GM12878 (cell line): ENCODE measurements around the gene GFAP. TPM values are rescaled to one million over a fixed set of nuclear protein-coding genes. Genes with fewer than 3 reads are reported as not detected.
A peak's percentile ranks its signal among the peaks of the same experiment; 100 is the strongest.

Experiments used
- ATAC-seq: fragments of 200-7000 bp; cut with Tn5 transposase; 3 replicates; pipeline ENCODE4 v1.9.1; 2020; ENCODE audit warnings: mild to moderate bottlenecking, moderate library complexity
- BruUV-seq: library from RNA; stranded (reverse); fragments of 400-500 nt; replicated peaks from 2 replicates; lab custom pipeline; 2021; lab: Mats Ljungman, UMichigan
- CTCF ChIA-PET: fragments of 300-600 bp; sonication (Branson Sonifier 250); formaldehyde crosslinking; extraction: SDS; loops from one replicate; lab custom pipeline; 2021; ENCODE audit warnings: inconsistent platforms; lab: Yijun Ruan, JAX
- POLR2A ChIA-PET: fragments of 350-600 bp; formaldehyde crosslinking; extraction: SDS; loops from one replicate; lab custom pipeline; 2021; ENCODE audit warnings: inconsistent platforms; lab: Charles Lee
- RAD21 ChIA-PET: fragments of 300-600 bp; sonication (Branson Sonifier 250); formaldehyde crosslinking; loops from one replicate; lab custom pipeline; 2023; ENCODE audit warnings: antibody characterized with exemption; ENCODE audit not compliant: unreplicated experiment; lab: Charles Lee
- SMC1A ChIA-PET: fragments of 300-600 bp; sonication (Branson Sonifier 250); formaldehyde crosslinking; loops from one replicate; lab custom pipeline; 2023; ENCODE audit not compliant: unreplicated experiment, uncharacterized antibody; lab: Charles Lee
- DNase-seq: peaks from one replicate; pipeline ENCODE4 v3.0.0-alpha.2; 2011; ENCODE audit warnings: low read depth, low spot score
- FAIRE-seq: peaks from 3 replicates; lab custom pipeline; 2011; peaks lifted over from hg19 to GRCh38; lab: Jason Lieb, UNC
- H2AFZ ChIP-seq: 2 replicates; pipeline ENCODE4 v1.6.0; 2011; ENCODE audit warnings: low read depth, low read length, control low read depth; ENCODE audit not compliant: control insufficient read depth
- H3K27ac ChIP-seq: 2 replicates; pipeline ENCODE4 v1.5.1; 2011; ENCODE audit warnings: control low read depth; ENCODE audit not compliant: control insufficient read depth, insufficient read depth
- H3K27me3 ChIP-seq, 2 experiments: replicated peaks in 1 of 2; 2 replicates each; pipeline versions ENCODE4 v1.6.0 to v1.6.1; 2011; ENCODE audit warnings: low read length in 1 of 2; ENCODE audit not compliant: control insufficient read depth in 2 of 2, insufficient read depth in 2 of 2
- H3K36me3 ChIP-seq, 2 experiments: 2 replicates each; pipeline ENCODE4 v1.5.1; 2011; ENCODE audit warnings: low read length in 1 of 2; ENCODE audit not compliant: control insufficient read depth in 2 of 2, insufficient read depth in 2 of 2
- H3K4me1 ChIP-seq: 2 replicates; pipeline ENCODE4 v1.6.1; 2011; ENCODE audit warnings: mild to moderate bottlenecking, low read length, moderate library complexity, mixed read lengths; ENCODE audit not compliant: control insufficient read depth, insufficient read depth
- H3K4me2 ChIP-seq: 2 replicates; pipeline ENCODE4 v1.6.0; 2011; ENCODE audit warnings: control low read depth; ENCODE audit not compliant: control insufficient read depth, insufficient read depth
- H3K4me3 ChIP-seq: fragments of 200-600 bp; sonication (generic); 2 replicates; pipeline ENCODE4 v1.5.1; 2016
- H3K79me2 ChIP-seq: 2 replicates; pipeline ENCODE4 v1.6.0; 2011; ENCODE audit warnings: low read length; ENCODE audit not compliant: control insufficient read depth, insufficient read depth
- H3K9ac ChIP-seq: 2 replicates; pipeline ENCODE4 v1.8.0; 2011; ENCODE audit warnings: low read length, control low read depth, mixed read lengths; ENCODE audit not compliant: control insufficient read depth, insufficient read depth
- H3K9me3 ChIP-seq: replicated peaks from 3 replicates; pipeline ENCODE4 v1.5.1; 2011; ENCODE audit warnings: mild to moderate bottlenecking, low read length; ENCODE audit not compliant: control insufficient read depth, insufficient read depth
- H4K20me1 ChIP-seq: 2 replicates; pipeline ENCODE4 v1.6.0; 2011; ENCODE audit not compliant: control insufficient read depth, insufficient read depth
- BHLHE40 ChIP-seq, 2 experiments: fragments of 450-650 bp in 1 of 2; IDR thresholded peaks; 2 replicates each; pipeline ENCODE4 v1.6.1; 2011 to 2017; ENCODE audit warnings: low read depth in 2 of 2, borderline replicate concordance in 1 of 2, improper control_type of control experiment in 1 of 2, low read length in 1 of 2, mild to moderate bottlenecking in 1 of 2
- CTCF ChIP-seq, 3 experiments: IDR thresholded peaks in 2 of 3; conservative IDR thresholded peaks in 1 of 3; 2 replicates each; pipeline ENCODE4 v1.5.1; 2011; ENCODE audit warnings: low read depth in 3 of 3, low read length in 3 of 3, mild to moderate bottlenecking in 3 of 3, control low read depth in 2 of 3, moderate library complexity in 2 of 3, inconsistent platforms in 1 of 3, mixed read lengths in 1 of 3; ENCODE audit not compliant: control insufficient read depth in 2 of 3, insufficient read depth in 1 of 3; ENCODE audit errors: extremely low read depth in 1 of 3
- RAD21 ChIP-seq: IDR thresholded peaks from 2 replicates; pipeline ENCODE4 v1.6.1; 2011; ENCODE audit warnings: mild to moderate bottlenecking, low read depth, low read length, moderate library complexity; ENCODE audit not compliant: insufficient read depth
- ZNF217 ChIP-seq: fragments of 450-650 bp; IDR thresholded peaks from 2 replicates; pipeline ENCODE4 v1.6.1; 2017; ENCODE audit warnings: antibody characterized with exemption, mild to moderate bottlenecking
- WGBS: methylation state at CpG from one replicate; pipeline ENCODE4 v1.1.6; 2016; ENCODE audit warnings: low lambda C conversion rate; ENCODE audit not compliant: insufficient replicate concordance, insufficient coverage; ENCODE audit errors: missing lambda C conversion rate; 5-methylcytosine and 5-hydroxymethylcytosine counted together
- in situ Hi-C: fragments of 300-500 bp; cut with MboI; formaldehyde crosslinking; loops from 9 replicates; pipeline ENCODE4 v1.14.3; 2018; ENCODE audit warnings: mixed read lengths
- intact Hi-C: fragments of 100-400 bp; cut with micrococcal nuclease; formaldehyde crosslinking; loops from one replicate; pipeline ENCODE4 v1.14.2; 2022; ENCODE audit not compliant: unreplicated experiment
- polyA plus RNA-seq, 11 experiments: library from polyadenylated mRNA; depleted of rRNA in 4 of 11; unstranded in 6 of 11; stranded (reverse) in 5 of 11; fragments of >200 nt; fragmentation: Nextera tagmentation in 4 of 11; fragmentation: Illumina TruSeq in 1 of 11; extraction: Ambion mirVana in 4 of 11; extraction: Trizol in 1 of 11; gene quantifications; 1 replicate in 1 of 11; 2 replicates in 10 of 11; pipeline versions ENCODE4 v1.2.1 to v1.2.3, GENCODE V29; 2011 to 2016; ENCODE audit warnings: inconsistent platforms in 2 of 11, missing spikeins in 2 of 11, low read depth in 1 of 11
- total RNA-seq, 4 experiments: library from RNA; depleted of rRNA in 3 of 4; stranded (reverse); fragments of >200 nt in 3 of 4; fragmentation: Illumina TruSeq in 1 of 4; extraction: Trizol in 1 of 4; gene quantifications; 2 replicates each; pipeline versions ENCODE4 v1.2.1 to v1.2.3, GENCODE V29; 2013 to 2021

GFAP gene
- total and polyA plus RNA-seq, 10 of the 15 experiments (the other 5 are each of a cell fraction or from before 2014, with no cell fraction given): 0.04 to 0.25 TPM; not detected in 8

GRCh38 chr17:44911133-44912001 lies 3.9 kb downstream of the GFAP start:
- Histone ChIP-seq H3K79me2 (no peaks in the 10 kb centered on the region), H3K4me1 (peaks cover 9% of the 10 kb centered on the region), H3K27ac (no peak overlapping the region), H3K9me3 (no peaks in the 10 kb centered on the region), H3K36me3 (no peaks in the 10 kb centered on the region), H2AFZ (peak overlapping the region; percentile 35), H3K27me3 (no peaks in the 10 kb centered on the region; a peak in 3 of 4 replicates), H3K4me2 (peak overlapping the region; percentile 50; the same call in 1 of the 2 replicates), H4K20me1 (no peaks in the 10 kb centered on the region), H3K4me3 (no peak overlapping the region), H3K9ac (no peak overlapping the region)
- intact Hi-C loops: no loop called here
- in situ Hi-C loops: no loop called here
- ChIA-PET SMC1A (interaction anchor here (2.6 kb wide), 1 partner anchor 9 kb away, joined by 12 read pairs; no protein-coding TSS in a partner anchor), POLR2A (interaction anchor here (0.6 kb wide), 1 partner anchor 129 kb away, joined by 3 read pairs; no protein-coding TSS in a partner anchor), CTCF (interaction anchor here (0.5 to 2.6 kb wide), 10 partner anchors 9 to 224 kb away, joined by 3 to 17 read pairs (median 6); partner anchors contain the start of gene ACBD4), RAD21 (no interaction called here)
- 44% methylated on average over 50 of the region's 56 CpGs for WGBS
- FAIRE-seq (no peak), ATAC-seq (peak; percentile 91), DNase-seq (no peak)
- TF ChIP-seq CTCF (IDR thresholded peaks at IDR 0.05 in 2 of 3, conservative IDR thresholded peaks at IDR 0.05 in 1 of 3; ENCODE audit: control insufficient read depth in 2 of 3, extremely low read depth in 1 of 3, insufficient read depth in 1 of 3, low read depth in 3 of 3, low read length in 3 of 3): peak; percentile 44 to 49 (median 44); a peak in 5 of 6 replicates
- TF ChIP-seq BHLHE40 (IDR thresholded peaks at IDR 0.05; ENCODE audit: borderline replicate concordance in 1 of 2, low read depth in 2 of 2, low read length in 1 of 2): peak in 1 of 2 experiments; percentile 76; a peak in 2 of 4 replicates
- TF ChIP-seq ZNF217: no peak
- TF ChIP-seq RAD21: peak; percentile 13; the same call in 1 of the 2 replicates
- BruUV-seq: no TSS peak
